ENCODE measurements around the gene ACP1. TPM values are rescaled to one million over a fixed set of nuclear protein-coding genes. Genes with fewer than 3 reads are reported as not detected.

ACP1 gene
- total and polyA plus RNA-seq, 2 of the 8 experiments (the other 6 are each of a cell fraction or from before 2014, with no cell fraction given) = 115 to 155 TPM

- TF ChIP-seq, protein P1, sequence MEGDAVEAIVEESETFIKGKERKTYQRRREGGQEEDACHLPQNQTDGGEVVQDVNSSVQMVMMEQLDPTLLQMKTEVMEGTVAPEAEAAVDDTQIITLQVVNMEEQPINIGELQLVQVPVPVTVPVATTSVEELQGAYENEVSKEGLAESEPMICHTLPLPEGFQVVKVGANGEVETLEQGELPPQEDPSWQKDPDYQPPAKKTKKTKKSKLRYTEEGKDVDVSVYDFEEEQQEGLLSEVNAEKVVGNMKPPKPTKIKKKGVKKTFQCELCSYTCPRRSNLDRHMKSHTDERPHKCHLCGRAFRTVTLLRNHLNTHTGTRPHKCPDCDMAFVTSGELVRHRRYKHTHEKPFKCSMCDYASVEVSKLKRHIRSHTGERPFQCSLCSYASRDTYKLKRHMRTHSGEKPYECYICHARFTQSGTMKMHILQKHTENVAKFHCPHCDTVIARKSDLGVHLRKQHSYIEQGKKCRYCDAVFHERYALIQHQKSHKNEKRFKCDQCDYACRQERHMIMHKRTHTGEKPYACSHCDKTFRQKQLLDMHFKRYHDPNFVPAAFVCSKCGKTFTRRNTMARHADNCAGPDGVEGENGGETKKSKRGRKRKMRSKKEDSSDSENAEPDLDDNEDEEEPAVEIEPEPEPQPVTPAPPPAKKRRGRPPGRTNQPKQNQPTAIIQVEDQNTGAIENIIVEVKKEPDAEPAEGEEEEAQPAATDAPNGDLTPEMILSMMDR (IDR thresholded peaks at IDR 0.05; ENCODE audit: control extremely low read depth in 1 of 3, insufficient read depth in 1 of 3, low read depth in 1 of 3, low read length in 3 of 3) = no peak
- TF ChIP-seq PHF8 (conservative IDR thresholded peaks at IDR 0.05; ENCODE audit: low read depth, low read length) = no peak
- no peak for TF ChIP-seq HDAC6 (IDR thresholded peaks at IDR 0.05; ENCODE audit: low read depth, low read length)
- no peak for TF ChIP-seq CTBP2 (IDR thresholded peaks at IDR 0.05; ENCODE audit: borderline replicate concordance, insufficient read depth, insufficient read length, low read length)
- TF ChIP-seq BACH1 (IDR thresholded peaks at IDR 0.05; ENCODE audit: low read length) = no peak
- TF ChIP-seq RXRA (IDR thresholded peaks at IDR 0.05; ENCODE audit: insufficient read depth, low read depth, low read length) = no peak
- TF ChIP-seq, protein P2, sequence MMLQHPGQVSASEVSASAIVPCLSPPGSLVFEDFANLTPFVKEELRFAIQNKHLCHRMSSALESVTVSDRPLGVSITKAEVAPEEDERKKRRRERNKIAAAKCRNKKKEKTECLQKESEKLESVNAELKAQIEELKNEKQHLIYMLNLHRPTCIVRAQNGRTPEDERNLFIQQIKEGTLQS (IDR thresholded peaks at IDR 0.05; ENCODE audit: insufficient read depth, low read depth, low read length) = no peak
- TF ChIP-seq CEBPB (IDR thresholded peaks at IDR 0.05; ENCODE audit: low read depth, low read length) = no peak
These were observed 23.4 kb downstream of the ACP1 start, which contains the start of gene ALKAL2 (continued) for GRCh38 chr2:287911-288757.

Data from H1 (cell line).